ENCODE measurements around the gene ITGA1.

The ITGA1 gene

DNA sequence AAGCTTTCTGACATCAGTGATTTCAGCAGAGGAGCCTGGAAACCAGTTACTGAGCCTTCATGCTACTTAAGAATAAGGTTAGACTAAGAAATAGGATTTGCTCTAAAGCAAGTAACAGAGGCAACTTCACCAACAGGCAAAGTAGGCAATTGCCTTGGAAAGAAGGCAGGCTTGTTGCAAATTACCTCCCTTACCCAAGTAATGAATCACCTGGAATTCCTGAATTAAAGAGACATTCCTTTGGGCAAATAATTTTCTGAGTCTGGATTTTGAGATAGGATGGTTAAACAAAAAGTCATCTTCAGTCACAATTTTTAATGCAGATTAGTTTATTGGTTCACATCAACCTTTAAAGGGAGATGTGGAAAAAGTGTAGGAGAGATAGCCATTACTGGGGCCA lies 92.8 kb downstream of the ITGA1 start:
- ChIA-PET POLR2A (no interaction called here), CTCF (no interaction called here)
- Histone ChIP-seq H3K36me3 (ENCODE audit: control insufficient read depth in 2 of 2, insufficient read depth in 1 of 2, low read length in 2 of 2) (no peaks in the 10 kb centered on the region), H3K27ac (ENCODE audit: extremely low read depth, low read depth, low read length) (no peak overlapping the region), H3K4me3 (ENCODE audit: low read depth, low read length) (no peak overlapping the region), H3K9me3 (ENCODE audit: control insufficient read depth, insufficient read depth, low read depth, low read length) (peaks cover 2% of the 10 kb centered on the region; the same call in 1 of the 2 replicates), H3K4me1 (ENCODE audit: control insufficient read depth, insufficient read depth, low read length) (no peaks in the 10 kb centered on the region)
- TF ChIP-seq ZNF555 (tag by site-specific recombination; conservative IDR thresholded peaks at IDR 0.05), result no peak
- TF ChIP-seq ZNF747 (tag by site-specific recombination; IDR thresholded peaks at IDR 0.05), result no peak
- TF ChIP-seq ZNF174 (tag by site-specific recombination; IDR thresholded peaks at IDR 0.05), result no peak
- TF ChIP-seq ZBTB49 (tag by site-specific recombination; IDR thresholded peaks at IDR 0.05; ENCODE audit: low read depth), result no peak
- TF ChIP-seq, protein P1, sequence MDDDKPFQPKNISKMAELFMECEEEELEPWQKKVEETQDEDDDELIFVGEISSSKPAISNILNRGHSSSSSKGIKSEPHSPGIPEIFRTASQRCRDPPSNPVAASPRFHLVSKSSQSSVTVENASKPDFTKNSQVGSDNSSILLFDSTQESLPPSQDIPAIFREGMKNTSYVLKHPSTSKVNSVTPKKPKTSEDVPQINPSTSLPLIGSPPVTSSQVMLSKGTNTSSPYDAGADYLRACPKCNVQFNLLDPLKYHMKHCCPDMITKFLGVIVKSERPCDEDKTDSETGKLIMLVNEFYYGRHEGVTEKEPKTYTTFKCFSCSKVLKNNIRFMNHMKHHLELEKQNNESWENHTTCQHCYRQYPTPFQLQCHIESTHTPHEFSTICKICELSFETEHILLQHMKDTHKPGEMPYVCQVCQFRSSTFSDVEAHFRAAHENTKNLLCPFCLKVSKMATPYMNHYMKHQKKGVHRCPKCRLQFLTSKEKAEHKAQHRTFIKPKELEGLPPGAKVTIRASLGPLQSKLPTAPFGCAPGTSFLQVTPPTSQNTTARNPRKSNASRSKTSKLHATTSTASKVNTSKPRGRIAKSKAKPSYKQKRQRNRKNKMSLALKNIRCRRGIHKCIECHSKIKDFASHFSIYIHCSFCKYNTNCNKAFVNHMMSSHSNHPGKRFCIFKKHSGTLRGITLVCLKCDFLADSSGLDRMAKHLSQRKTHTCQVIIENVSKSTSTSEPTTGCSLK (tag by site-specific recombination; IDR thresholded peaks at IDR 0.05), result no peak
- TF ChIP-seq ZBTB26 (tag by site-specific recombination; optimal IDR thresholded peaks at IDR 0.05), result no peak
- no peak for TF ChIP-seq ZFP69B (tag by site-specific recombination; IDR thresholded peaks at IDR 0.05)
- TF ChIP-seq ZNF776 (tag by site-specific recombination; IDR thresholded peaks at IDR 0.05; ENCODE audit: borderline replicate concordance), result no peak
- no peak for TF ChIP-seq ZNF561 (tag by site-specific recombination; IDR thresholded peaks at IDR 0.05; ENCODE audit: borderline replicate concordance)
- no peak for TF ChIP-seq ZNF223 (tag by site-specific recombination; IDR thresholded peaks at IDR 0.05)
- TF ChIP-seq BCL11B (tag by site-specific recombination; IDR thresholded peaks at IDR 0.05; ENCODE audit: low read depth), result no peak
- no peak for TF ChIP-seq ZNF202 (tag by site-specific recombination; IDR thresholded peaks at IDR 0.05; ENCODE audit: borderline replicate concordance)
- no peak for TF ChIP-seq PRDM4 (tag by site-specific recombination; IDR thresholded peaks at IDR 0.05)
- TF ChIP-seq ZFP3 (tag by site-specific recombination; IDR thresholded peaks at IDR 0.05; ENCODE audit: low read depth), result no peak

- H3K27ac ChIP-seq (ENCODE audit: extremely low read depth, low read depth, low read length), result no peak overlapping the region
- H3K4me1 ChIP-seq (ENCODE audit: control insufficient read depth, insufficient read depth, low read length), result no peaks in the 10 kb centered on the region
- H3K36me3 ChIP-seq (ENCODE audit: control insufficient read depth in 2 of 2, insufficient read depth in 1 of 2, low read length in 2 of 2), result no peaks in the 10 kb centered on the region
- no peaks in the 10 kb centered on the region for H3K9me3 ChIP-seq (ENCODE audit: control insufficient read depth, insufficient read depth, low read depth, low read length)
- ChIA-PET CTCF (interaction anchor here (0.6 kb wide), 1 partner anchor 1531 kb away, joined by 3 read pairs; no protein-coding TSS in a partner anchor), POLR2A (no interaction called here)
- H3K4me3 ChIP-seq (ENCODE audit: low read depth, low read length), result no peak overlapping the region
- TF ChIP-seq ZNF175 (tag by site-specific recombination; IDR thresholded peaks at IDR 0.05) (no peak), WT1 (tag by site-specific recombination; IDR thresholded peaks at IDR 0.05) (no peak), ZNF404 (tag by site-specific recombination; IDR thresholded peaks at IDR 0.05) (no peak), SALL2 (tag by site-specific recombination; IDR thresholded peaks at IDR 0.05; ENCODE audit: borderline replicate concordance) (no peak), CTCF (tag by site-specific recombination; IDR thresholded peaks at IDR 0.05) (no peak), ZNF133 (tag by site-specific recombination; IDR thresholded peaks at IDR 0.05) (no peak), ZNF266 (tag by site-specific recombination; IDR thresholded peaks at IDR 0.05; ENCODE audit: low read depth) (no peak), ZFP41 (tag by site-specific recombination; IDR thresholded peaks at IDR 0.05; ENCODE audit: borderline replicate concordance) (no peak), ZNF768 (tag by site-specific recombination; IDR thresholded peaks at IDR 0.05) (no peak), ZNF76 (tag by site-specific recombination; IDR thresholded peaks at IDR 0.05; ENCODE audit: borderline replicate concordance, low read depth) (no peak)
- TF ChIP-seq, protein P2, sequence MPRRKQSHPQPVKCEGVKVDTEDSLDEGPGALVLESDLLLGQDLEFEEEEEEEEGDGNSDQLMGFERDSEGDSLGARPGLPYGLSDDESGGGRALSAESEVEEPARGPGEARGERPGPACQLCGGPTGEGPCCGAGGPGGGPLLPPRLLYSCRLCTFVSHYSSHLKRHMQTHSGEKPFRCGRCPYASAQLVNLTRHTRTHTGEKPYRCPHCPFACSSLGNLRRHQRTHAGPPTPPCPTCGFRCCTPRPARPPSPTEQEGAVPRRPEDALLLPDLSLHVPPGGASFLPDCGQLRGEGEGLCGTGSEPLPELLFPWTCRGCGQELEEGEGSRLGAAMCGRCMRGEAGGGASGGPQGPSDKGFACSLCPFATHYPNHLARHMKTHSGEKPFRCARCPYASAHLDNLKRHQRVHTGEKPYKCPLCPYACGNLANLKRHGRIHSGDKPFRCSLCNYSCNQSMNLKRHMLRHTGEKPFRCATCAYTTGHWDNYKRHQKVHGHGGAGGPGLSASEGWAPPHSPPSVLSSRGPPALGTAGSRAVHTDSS (tag by site-specific recombination; IDR thresholded peaks at IDR 0.05), result no peak
These were observed 93.8 kb downstream of the ITGA1 start for GRCh38 chr5:52881468-52881867.
